Activated T-helper 2 cell treated with anti-CD3 and anti-CD28 coated beads, Interferon-gamma antibody, Interleukin-2, Interleukin-4, amounts not matched to agents 10 μg/mL and 5 μg/mL and 100 μg/mL, durations not matched to agents 14 hours and 24 hours and 36 hours (primary cell): Measurements from ENCODE around the gene NCDN. TPM values are rescaled to one million over a fixed set of nuclear protein-coding genes. Genes with fewer than 3 reads are reported as not detected.
A peak's percentile ranks its signal among the peaks of the same experiment; 100 is the strongest.
"Not testable (repeated sequence)": the region's sequence is repeated elsewhere in the genome, so short reads cannot be mapped to it uniquely, and the experiment has no call there.

Experiments used
- DNase-seq: peaks from one replicate; pipeline ENCODE4 v3.0.0; 2021; ENCODE audit warnings: low spot score
- H3K27ac Mint-ChIP-seq: one replicate; pipeline ENCODE4 v1.8.0; 2021; ENCODE audit warnings: mixed read lengths
- H3K27me3 Mint-ChIP-seq: one replicate; pipeline ENCODE4 v1.8.0; 2021; ENCODE audit warnings: low read depth, mixed read lengths
- H3K36me3 Mint-ChIP-seq: one replicate; pipeline ENCODE4 v1.8.0; 2021; ENCODE audit warnings: low read depth, mixed read lengths
- H3K4me1 Mint-ChIP-seq: one replicate; pipeline ENCODE4 v1.8.0; 2021; ENCODE audit warnings: low read depth, mixed read lengths
- H3K4me3 Mint-ChIP-seq: one replicate; pipeline ENCODE4 v1.8.0; 2021; ENCODE audit warnings: low read depth, mild to moderate bottlenecking, moderate library complexity, mixed read lengths
- H3K9me3 Mint-ChIP-seq: one replicate; pipeline ENCODE4 v1.8.0; 2021; ENCODE audit warnings: mixed read lengths
- intact Hi-C: fragments of 100-400 bp; cut with micrococcal nuclease; formaldehyde crosslinking; loops from one replicate; pipeline ENCODE4 v1.15.1; 2023
- total RNA-seq: library from RNA; stranded (reverse); gene quantifications from 2 replicates; pipeline ENCODE4 v1.2.3, GENCODE V29; 2022

NCDN gene
- total RNA-seq, 1 donor from 2014 or later = 32.6 TPM

DNA sequence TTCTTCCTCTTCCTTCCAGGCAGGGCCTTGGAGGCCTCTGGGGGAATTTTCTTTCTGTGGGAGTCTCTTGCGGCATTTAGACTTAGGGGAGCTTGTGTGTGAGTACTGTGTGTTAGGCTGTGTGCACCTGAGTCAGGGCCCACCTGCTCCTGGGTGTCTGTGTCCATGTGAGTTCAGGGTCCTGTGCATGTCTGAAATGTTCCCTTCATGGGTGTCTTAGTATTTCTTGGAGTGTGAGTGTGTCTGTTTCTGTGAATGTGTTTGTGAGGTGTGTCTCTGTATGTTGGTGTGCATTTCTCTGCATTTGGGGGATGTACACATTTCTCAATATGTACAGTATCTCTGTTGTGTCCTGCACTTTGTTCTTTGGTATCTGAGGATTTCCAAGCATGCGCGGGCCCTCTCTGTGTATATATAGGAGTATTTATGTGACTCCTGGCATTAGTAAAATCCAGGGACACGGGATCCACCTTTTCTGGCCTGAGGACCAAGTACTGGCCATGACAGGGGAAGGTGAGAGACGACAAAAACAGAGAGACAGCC lies 17.9 kb downstream of the NCDN start:
- no peaks in the 10 kb centered on the region for H3K36me3 Mint-ChIP-seq
- no peak for DNase-seq
- H3K4me1 Mint-ChIP-seq = peaks cover 19% of the 10 kb centered on the region
- H3K4me3 Mint-ChIP-seq = no peak overlapping the region
- no peaks in the 10 kb centered on the region for H3K9me3 Mint-ChIP-seq
- intact Hi-C loops = loop anchor here (5.0 kb wide), 1 partner anchor 67 kb away; the partner anchor contains the start of gene PSMB2
- H3K27ac Mint-ChIP-seq = no peak overlapping the region
- peaks cover 38% of the 10 kb centered on the region for H3K27me3 Mint-ChIP-seq

- peaks cover 19% of the 10 kb centered on the region for H3K4me1 Mint-ChIP-seq
- intact Hi-C loops = loop anchor here (5.0 kb wide), 1 partner anchor 66 kb away; the partner anchor contains the start of gene PSMB2
- DNase-seq = no peak
- no peaks in the 10 kb centered on the region for H3K36me3 Mint-ChIP-seq
- H3K27me3 Mint-ChIP-seq = peaks cover 36% of the 10 kb centered on the region
- H3K4me3 Mint-ChIP-seq = peak overlapping the region; percentile 68
- H3K27ac Mint-ChIP-seq = peak overlapping the region; percentile 44
- no peaks in the 10 kb centered on the region for H3K9me3 Mint-ChIP-seq
These were observed 18.6 kb downstream of the NCDN start for GRCh38 chr1:35576061-35576765.

- Mint-ChIP-seq H3K4me1 (peaks cover 19% of the 10 kb centered on the region), H3K4me3 (peak overlapping the region; percentile 68), H3K27ac (peak overlapping the region; percentile 12), H3K27me3 (peaks cover 32% of the 10 kb centered on the region)
- H3K36me3 Mint-ChIP-seq, DNase-seq, H3K9me3 Mint-ChIP-seq: not testable (repeated sequence)
- intact Hi-C loops = loop anchor here (5.0 kb wide), 1 partner anchor 66 kb away; the partner anchor contains the start of gene PSMB2
These were observed 19.1 kb downstream of the NCDN start for GRCh38 chr1:35576766-35577070.

DNA sequence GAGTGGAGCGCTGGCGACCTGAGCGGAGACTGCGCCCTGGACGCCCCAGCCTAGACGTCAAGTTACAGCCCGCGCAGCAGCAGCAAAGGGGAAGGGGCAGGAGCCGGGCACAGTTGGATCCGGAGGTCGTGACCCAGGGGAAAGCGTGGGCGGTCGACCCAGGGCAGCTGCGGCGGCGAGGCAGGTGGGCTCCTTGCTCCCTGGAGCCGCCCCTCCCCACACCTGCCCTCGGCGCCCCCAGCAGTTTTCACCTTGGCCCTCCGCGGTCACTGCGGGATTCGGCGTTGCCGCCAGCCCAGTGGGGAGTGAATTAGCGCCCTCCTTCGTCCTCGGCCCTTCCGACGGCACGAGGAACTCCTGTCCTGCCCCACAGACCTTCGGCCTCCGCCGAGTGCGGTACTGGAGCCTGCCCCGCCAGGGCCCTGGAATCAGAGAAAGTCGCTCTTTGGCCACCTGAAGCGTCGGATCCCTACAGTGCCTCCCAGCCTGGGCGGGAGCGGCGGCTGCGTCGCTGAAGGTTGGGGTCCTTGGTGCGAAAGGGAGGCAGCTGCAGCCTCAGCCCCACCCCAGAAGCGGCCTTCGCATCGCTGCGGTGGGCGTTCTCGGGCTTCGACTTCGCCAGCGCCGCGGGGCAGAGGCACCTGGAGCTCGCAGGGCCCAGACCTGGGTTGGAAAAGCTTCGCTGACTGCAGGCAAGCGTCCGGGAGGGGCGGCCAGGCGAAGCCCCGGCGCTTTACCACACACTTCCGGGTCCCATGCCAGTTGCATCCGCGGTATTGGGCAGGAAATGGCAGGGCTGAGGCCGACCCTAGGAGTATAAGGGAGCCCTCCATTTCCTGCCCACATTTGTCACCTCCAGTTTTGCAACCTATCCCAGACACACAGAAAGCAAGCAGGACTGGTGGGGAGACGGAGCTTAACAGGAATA lies 19.7 kb downstream of the NCDN start:
- Mint-ChIP-seq H3K9me3 (no peaks in the 10 kb centered on the region), H3K4me1 (peaks cover 19% of the 10 kb centered on the region), H3K36me3 (no peaks in the 10 kb centered on the region), H3K27ac (peak overlapping the region; percentile 53), H3K4me3 (peak overlapping the region; percentile 80), H3K27me3 (peaks cover 26% of the 10 kb centered on the region)
- intact Hi-C loops = loop anchor here (5.0 kb wide), 1 partner anchor 65 kb away; the partner anchor contains the start of gene PSMB2
- peak; percentile 59 for DNase-seq

DNA sequence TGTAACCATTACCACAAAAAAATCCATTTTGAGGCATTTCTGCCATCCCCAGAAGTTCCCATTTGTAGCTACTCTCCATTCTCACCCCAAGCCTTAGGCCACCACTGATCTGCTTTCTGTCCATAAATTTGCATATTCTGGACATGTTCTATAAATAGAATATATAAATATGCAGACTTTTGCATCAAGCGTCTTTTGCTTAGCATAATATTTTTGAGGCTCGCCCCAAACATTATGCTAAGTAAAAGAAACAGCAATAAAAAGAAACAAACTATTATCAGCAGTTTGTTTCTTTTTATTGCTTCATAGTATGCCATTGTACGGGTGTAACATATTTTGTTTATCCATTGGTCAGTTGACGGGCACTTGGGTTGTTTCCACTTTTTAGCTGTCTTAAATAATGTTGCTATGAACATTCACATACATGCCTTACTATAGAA lies 23.4 kb downstream of the NCDN start:
- intact Hi-C loops = no loop called here
- Mint-ChIP-seq H3K27ac (no peak overlapping the region), H3K4me3 (no peak overlapping the region), H3K4me1 (peaks cover 15% of the 10 kb centered on the region), H3K36me3 (no peaks in the 10 kb centered on the region), H3K9me3 (no peaks in the 10 kb centered on the region), H3K27me3 (peaks cover 13% of the 10 kb centered on the region)
- DNase-seq = no peak

DNA sequence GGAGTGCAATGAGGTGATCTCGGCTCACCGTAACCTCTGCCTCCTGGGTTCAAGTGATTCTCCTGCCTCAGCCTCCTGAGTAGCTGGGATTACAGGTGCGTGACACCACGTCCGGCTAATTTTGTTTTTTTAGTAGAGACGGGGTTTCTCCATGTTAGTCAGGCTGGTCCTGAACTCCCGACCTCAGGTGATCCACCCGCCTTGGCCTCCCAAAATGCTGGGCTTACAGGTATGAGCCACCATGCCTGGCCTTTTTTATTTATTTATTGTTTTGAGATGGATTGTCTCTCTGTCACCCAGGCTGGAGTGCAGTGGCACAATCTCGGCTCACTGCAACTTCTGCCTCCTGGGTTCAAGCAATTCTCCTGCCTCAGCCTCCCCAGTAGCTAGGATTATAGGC lies 24.0 kb downstream of the NCDN start:
- H3K4me3 Mint-ChIP-seq, H3K4me1 Mint-ChIP-seq, intact Hi-C loops, H3K36me3 Mint-ChIP-seq, DNase-seq, H3K9me3 Mint-ChIP-seq, H3K27ac Mint-ChIP-seq, H3K27me3 Mint-ChIP-seq: not testable (repeated sequence)

DNA sequence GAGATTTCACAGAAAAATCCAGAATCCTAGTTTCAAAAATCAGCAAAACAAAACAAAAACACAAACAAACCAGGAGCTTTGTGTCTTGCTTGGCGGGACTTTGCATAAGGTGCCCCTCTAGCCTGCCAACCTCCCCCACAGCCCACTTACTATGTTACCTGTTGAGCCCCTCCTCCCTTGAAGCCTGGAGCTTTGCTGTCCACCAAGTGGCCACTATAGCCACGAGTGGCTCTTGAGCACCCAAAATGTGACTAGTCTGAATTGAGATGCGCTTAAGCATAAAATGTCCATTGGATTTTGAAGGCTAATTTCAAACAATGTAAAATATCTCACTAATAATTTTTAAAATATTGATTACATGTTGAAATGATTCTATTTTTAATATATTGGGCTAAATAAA lies 27.7 kb downstream of the NCDN start:
- no peak overlapping the region for H3K27ac Mint-ChIP-seq
- no peaks in the 10 kb centered on the region for H3K27me3 Mint-ChIP-seq
- H3K36me3 Mint-ChIP-seq = no peaks in the 10 kb centered on the region
- intact Hi-C loops = no loop called here
- no peaks in the 10 kb centered on the region for H3K9me3 Mint-ChIP-seq
- no peaks in the 10 kb centered on the region for H3K4me1 Mint-ChIP-seq
- DNase-seq = no peak
- no peak overlapping the region for H3K4me3 Mint-ChIP-seq

DNA sequence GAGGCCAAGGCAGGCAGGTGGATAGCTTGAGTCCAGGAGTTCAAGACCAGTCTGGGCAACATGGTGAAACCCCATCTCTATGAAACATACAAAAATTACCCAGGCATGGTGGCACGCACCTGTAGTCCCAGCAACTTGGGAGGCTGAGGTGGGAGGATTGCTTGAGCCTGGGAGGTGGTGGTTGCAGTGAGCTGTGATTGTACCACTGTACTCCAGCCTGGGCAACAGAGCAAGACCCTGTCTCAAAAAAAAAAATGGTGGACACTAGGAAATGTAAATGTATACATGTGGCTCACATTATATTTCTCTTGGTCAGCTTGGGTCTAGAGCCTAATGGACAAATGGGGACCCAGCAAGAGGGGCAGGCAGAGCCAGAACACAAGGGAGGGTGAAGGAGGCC lies 28.2 kb downstream of the NCDN start:
- H3K27me3 Mint-ChIP-seq, intact Hi-C loops, H3K4me3 Mint-ChIP-seq, DNase-seq, H3K9me3 Mint-ChIP-seq, H3K27ac Mint-ChIP-seq, H3K4me1 Mint-ChIP-seq, H3K36me3 Mint-ChIP-seq: not testable (repeated sequence)

- H3K4me3 Mint-ChIP-seq = no peak overlapping the region
- H3K9me3 Mint-ChIP-seq = no peaks in the 10 kb centered on the region
- no peaks in the 10 kb centered on the region for H3K27me3 Mint-ChIP-seq
- no peak overlapping the region for H3K27ac Mint-ChIP-seq
- H3K4me1 Mint-ChIP-seq = no peaks in the 10 kb centered on the region
- no peaks in the 10 kb centered on the region for H3K36me3 Mint-ChIP-seq
- no peak for DNase-seq
- intact Hi-C loops = no loop called here
These were observed 29.2 kb downstream of the NCDN start for GRCh38 chr1:35586808-35587207.

GRCh38 chr1:35587736-35588135 lies 30.1 kb downstream of the NCDN start:
- Mint-ChIP-seq H3K27me3 (no peaks in the 10 kb centered on the region), H3K36me3 (no peaks in the 10 kb centered on the region), H3K4me1 (peaks cover under 1% of the 10 kb centered on the region), H3K9me3 (no peaks in the 10 kb centered on the region), H3K4me3 (no peak overlapping the region), H3K27ac (no peak overlapping the region)
- DNase-seq = no peak
- intact Hi-C loops = no loop called here

- H3K36me3 Mint-ChIP-seq = no peaks in the 10 kb centered on the region
- H3K9me3 Mint-ChIP-seq = no peaks in the 10 kb centered on the region
- peaks cover 6% of the 10 kb centered on the region for H3K4me1 Mint-ChIP-seq
- no peak for DNase-seq
- no peak overlapping the region for H3K27ac Mint-ChIP-seq
- intact Hi-C loops = no loop called here
- no peak overlapping the region for H3K4me3 Mint-ChIP-seq
- no peaks in the 10 kb centered on the region for H3K27me3 Mint-ChIP-seq
These were observed 30.8 kb downstream of the NCDN start for GRCh38 chr1:35588197-35588910.

DNA sequence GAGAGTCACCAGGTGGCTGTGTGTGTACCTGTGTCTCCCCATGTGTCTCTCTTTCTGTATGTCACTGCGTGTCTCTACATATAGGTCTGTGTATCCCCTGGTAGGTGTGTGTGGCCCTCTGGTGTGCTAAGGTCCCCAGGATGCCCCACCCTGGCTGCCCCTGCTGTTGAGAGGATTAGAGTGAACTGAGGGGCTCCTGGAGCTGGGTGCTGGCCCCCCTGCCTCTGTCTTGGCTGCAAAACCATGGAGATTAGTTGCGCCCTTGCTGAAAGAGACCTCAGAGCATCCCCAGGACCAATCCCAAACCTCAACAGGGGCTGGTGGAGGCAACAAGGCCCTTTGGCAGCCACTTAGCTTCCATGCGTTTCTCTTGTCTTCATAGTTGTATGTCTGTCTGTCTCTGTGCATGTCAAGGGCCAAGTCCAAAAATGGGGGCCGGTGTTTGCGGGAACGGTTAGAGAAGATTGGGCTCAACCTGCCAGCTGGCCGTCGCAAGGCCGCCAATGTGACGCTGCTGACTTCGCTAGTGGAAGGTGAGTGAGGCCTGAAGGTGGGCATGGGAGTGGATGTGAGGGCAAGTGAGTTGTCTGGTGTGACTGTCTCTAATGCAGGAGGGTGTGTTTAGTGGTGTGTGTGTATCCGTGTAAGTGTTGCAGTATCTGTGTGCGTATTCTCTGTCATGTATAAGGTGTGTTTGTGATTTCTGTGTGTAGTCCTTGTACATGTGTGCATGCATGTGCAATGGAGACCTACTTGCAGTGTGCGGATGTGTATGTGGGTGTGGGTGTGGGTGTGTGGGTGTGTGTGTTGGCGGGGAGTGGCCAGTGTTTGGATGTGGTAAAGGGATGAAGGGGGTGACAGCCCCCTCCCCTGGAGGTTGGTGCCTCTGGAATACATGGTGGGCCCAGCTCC lies 32.2 kb downstream of the NCDN start:
- intact Hi-C loops = no loop called here
- no peak for DNase-seq
- Mint-ChIP-seq H3K27ac (no peak overlapping the region), H3K4me1 (peaks cover 12% of the 10 kb centered on the region), H3K4me3 (no peak overlapping the region), H3K9me3 (no peaks in the 10 kb centered on the region), H3K27me3 (no peaks in the 10 kb centered on the region), H3K36me3 (no peaks in the 10 kb centered on the region)
